Suprapubic skin (tissue), 4 donors: ENCODE data around the gene ABHD18. TPM values are rescaled to one million over a fixed set of nuclear protein-coding genes. Genes with fewer than 3 reads are reported as not detected.

Experiments used
- DNase-seq, 2 donors: peaks; one replicate each; pipeline ENCODE4 v3.0.0-alpha.2; 2019; ENCODE audit warnings: low spot score in 2 of 2
- H3K27ac ChIP-seq: fragments of 200-600 bp; sonication (generic); one replicate; pipeline ENCODE4 v1.5.1; 2019
- H3K27me3 ChIP-seq: fragments of 200-600 bp; sonication (generic); one replicate; pipeline ENCODE4 v1.5.1; 2019
- H3K36me3 ChIP-seq: fragments of 200-600 bp; sonication (generic); one replicate; pipeline ENCODE4 v1.5.1; 2019
- H3K4me1 ChIP-seq: fragments of 200-600 bp; sonication (generic); one replicate; pipeline ENCODE4 v1.5.1; 2019
- H3K4me3 ChIP-seq: fragments of 200-600 bp; sonication (generic); one replicate; pipeline ENCODE4 v1.5.1; 2019; ENCODE audit warnings: mild to moderate bottlenecking
- H3K9me3 ChIP-seq: fragments of 200-600 bp; sonication (generic); one replicate; pipeline ENCODE4 v1.5.1; 2019
- EP300 ChIP-seq: sonication (generic); formaldehyde crosslinking; IDR thresholded peaks from one replicate; pipeline ENCODE4 v1.6.1; 2017; ENCODE audit warnings: antibody characterized with exemption
- POLR2A ChIP-seq, 2 donors: fragments of 450-650 bp; IDR thresholded peaks; one replicate each; pipeline ENCODE4 v1.6.1; 2017; ENCODE audit warnings: antibody characterized with exemption in 2 of 2, mild to moderate bottlenecking in 2 of 2, moderate library complexity in 2 of 2
- POLR2AphosphoS5 ChIP-seq, 3 donors: sonication (generic); formaldehyde crosslinking; IDR thresholded peaks; one replicate each; pipeline ENCODE4 v1.6.1; 2017; ENCODE audit warnings: antibody characterized with exemption in 3 of 3
- WGBS: methylation state at CpG from one replicate; pipeline ENCODE4 v1.1.5; 2018; 5-methylcytosine and 5-hydroxymethylcytosine counted together
- total RNA-seq, 4 donors: library from RNA; depleted of rRNA; stranded (reverse); fragments of >200 nt; gene quantifications; one replicate each; pipeline ENCODE4 v1.1.0, GENCODE V29; 2016
- TF ChIP-seq, protein P1 (sequence below), 2 donors: fragments of 200-600 bp in 1 of 2; fragments of 450-650 bp in 1 of 2; sonication (generic) in 1 of 2; IDR thresholded peaks; one replicate each; pipeline ENCODE4 v1.5.1; 2016 to 2019; ENCODE audit warnings: antibody characterized with exemption in 2 of 2, mild to moderate bottlenecking in 1 of 2, moderate library complexity in 1 of 2

Gene ABHD18
- total RNA-seq, 4 donors from 2014 or later, result 5.5 to 17.8 (median 10.3) TPM

DNA sequence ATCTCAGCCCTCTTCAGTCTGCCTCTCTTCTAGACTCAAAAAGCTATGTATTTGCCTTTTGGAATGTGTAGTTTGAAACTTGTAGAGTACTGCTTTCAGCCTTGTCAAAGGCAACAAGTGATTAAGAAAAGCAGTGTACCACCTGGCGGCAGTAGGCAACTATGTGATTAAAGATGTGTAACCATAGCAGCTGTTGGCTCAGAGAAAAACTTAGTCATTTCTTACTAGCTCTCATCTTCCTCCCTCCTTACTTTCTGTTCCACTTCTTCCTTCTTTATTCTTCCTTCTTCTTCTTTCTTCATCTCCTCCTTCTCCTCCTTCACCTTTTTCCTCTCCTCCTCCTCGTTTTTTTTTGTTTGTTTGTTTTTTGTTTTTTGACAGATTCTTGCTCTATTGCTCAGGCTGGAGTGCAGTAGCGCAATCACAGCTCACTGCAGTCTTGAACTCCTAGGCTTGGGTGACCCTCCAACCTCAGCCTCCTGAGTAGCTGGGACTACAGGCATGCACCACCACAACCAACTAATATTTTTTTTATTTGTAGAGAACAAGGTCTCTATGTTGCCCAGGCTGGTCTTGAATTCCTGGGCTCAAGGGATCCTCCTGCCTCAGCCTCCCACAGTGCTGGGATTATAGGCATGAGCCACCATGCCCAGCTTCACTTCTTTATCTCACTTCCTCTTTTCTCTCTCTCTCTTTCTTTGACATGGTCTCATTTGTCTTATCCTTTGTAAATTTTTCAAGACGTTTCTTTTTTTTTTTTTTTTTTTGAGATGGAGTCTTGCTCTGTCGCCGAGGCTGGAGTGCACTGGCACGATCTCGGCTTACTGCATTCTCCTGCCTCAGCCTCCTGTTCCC, 32.6 kb downstream of the ABHD18 start:
- Histone ChIP-seq H3K27ac (no peak overlapping the region), H3K4me3 (no peak overlapping the region), H3K9me3 (peaks cover 13% of the 10 kb centered on the region), H3K36me3 (peaks cover 17% of the 10 kb centered on the region), H3K27me3 (no peaks in the 10 kb centered on the region), H3K4me1 (no peaks in the 10 kb centered on the region)
- TF ChIP-seq POLR2A (IDR thresholded peaks at IDR 0.05), result no peak
- no peak for TF ChIP-seq EP300
- TF ChIP-seq, protein P1, sequence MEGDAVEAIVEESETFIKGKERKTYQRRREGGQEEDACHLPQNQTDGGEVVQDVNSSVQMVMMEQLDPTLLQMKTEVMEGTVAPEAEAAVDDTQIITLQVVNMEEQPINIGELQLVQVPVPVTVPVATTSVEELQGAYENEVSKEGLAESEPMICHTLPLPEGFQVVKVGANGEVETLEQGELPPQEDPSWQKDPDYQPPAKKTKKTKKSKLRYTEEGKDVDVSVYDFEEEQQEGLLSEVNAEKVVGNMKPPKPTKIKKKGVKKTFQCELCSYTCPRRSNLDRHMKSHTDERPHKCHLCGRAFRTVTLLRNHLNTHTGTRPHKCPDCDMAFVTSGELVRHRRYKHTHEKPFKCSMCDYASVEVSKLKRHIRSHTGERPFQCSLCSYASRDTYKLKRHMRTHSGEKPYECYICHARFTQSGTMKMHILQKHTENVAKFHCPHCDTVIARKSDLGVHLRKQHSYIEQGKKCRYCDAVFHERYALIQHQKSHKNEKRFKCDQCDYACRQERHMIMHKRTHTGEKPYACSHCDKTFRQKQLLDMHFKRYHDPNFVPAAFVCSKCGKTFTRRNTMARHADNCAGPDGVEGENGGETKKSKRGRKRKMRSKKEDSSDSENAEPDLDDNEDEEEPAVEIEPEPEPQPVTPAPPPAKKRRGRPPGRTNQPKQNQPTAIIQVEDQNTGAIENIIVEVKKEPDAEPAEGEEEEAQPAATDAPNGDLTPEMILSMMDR (IDR thresholded peaks at IDR 0.05), result no peak
- no peak for TF ChIP-seq POLR2AphosphoS5 (IDR thresholded peaks at IDR 0.05)
- DNase-seq, result no peak
- 88% methylated on average over 8 of the region's 8 CpGs for WGBS

DNA sequence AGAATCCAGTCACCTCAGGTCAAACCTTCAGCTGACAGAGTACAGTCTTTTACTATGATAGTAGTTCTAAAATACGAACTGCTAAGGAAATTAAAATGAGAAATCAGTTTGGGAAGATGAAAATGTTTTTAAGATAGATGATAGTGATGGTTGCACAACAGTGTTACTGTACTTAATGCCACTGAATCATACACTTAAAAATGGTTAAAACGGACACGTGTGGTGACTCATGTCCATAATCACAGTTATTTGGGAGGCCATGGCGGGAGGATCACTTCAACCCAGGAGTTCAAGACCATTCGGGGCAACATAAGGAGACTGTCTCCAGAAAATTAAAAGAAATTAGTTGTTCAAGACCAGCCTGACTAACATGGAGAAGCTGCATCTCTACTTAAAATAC, 41.4 kb downstream of the ABHD18 start:
- Histone ChIP-seq H3K36me3 (peaks cover 5% of the 10 kb centered on the region), H3K27ac (no peak overlapping the region), H3K9me3 (no peaks in the 10 kb centered on the region), H3K4me1 (no peaks in the 10 kb centered on the region), H3K4me3 (no peak overlapping the region), H3K27me3 (no peaks in the 10 kb centered on the region)
- no peak for TF ChIP-seq POLR2AphosphoS5 (IDR thresholded peaks at IDR 0.05)
- TF ChIP-seq, protein P1 (IDR thresholded peaks at IDR 0.05), result no peak
- TF ChIP-seq POLR2A (IDR thresholded peaks at IDR 0.05), result no peak
- TF ChIP-seq EP300, result no peak
- DNase-seq, result no peak
- 98% methylated on average over 5 of the region's 5 CpGs for WGBS

DNA sequence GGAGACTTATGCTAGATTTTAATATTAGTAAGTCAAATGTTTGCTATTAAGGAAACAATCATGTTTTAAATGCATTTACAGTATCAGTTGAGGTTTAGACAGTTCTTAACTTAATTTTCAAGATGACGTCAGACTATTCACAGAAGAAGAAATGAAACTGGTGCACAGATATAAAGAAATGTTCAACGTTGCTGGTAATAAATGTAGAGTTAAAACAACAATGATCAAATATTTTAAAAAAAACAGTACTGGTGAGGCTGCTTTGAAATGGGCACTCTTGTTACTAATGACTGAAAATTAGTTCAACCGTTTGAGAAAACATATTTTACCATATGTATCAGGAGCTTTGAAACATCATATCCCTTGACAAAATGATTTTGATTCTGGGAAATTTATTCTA, 44.2 kb downstream of the ABHD18 start:
- Histone ChIP-seq H3K36me3 (peaks cover 13% of the 10 kb centered on the region), H3K4me1 (no peaks in the 10 kb centered on the region), H3K27ac (no peak overlapping the region), H3K9me3 (no peaks in the 10 kb centered on the region), H3K4me3 (no peak overlapping the region), H3K27me3 (no peaks in the 10 kb centered on the region)
- DNase-seq, result no peak
- WGBS, result 82% methylated on average over 3 of the region's 3 CpGs
- TF ChIP-seq POLR2AphosphoS5 (IDR thresholded peaks at IDR 0.05) (no peak), EP300 (no peak), POLR2A (IDR thresholded peaks at IDR 0.05) (no peak)
- TF ChIP-seq, protein P1 (IDR thresholded peaks at IDR 0.05), result no peak

DNA sequence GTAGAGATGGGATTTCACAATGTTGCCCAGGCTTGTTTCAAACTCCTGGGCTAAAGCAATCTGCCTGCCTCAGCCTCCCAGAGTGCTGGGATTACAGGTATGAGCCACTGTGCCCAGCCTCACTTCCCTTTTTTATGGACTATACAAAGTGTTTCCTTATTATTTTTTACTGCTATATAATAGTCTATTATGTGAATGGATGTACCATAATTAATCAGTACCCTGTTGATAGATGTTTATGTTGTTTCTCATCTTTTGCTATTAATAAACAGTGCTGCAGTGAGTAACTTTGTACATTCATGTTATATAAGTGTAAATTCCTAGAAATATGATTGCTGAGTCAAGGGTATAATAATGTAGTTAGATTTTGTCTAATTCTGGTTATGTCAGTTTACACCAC, 60.1 kb downstream of the ABHD18 start:
- DNase-seq, result no peak
- Histone ChIP-seq H3K9me3 (no peaks in the 10 kb centered on the region), H3K27ac (no peak overlapping the region), H3K4me1 (no peaks in the 10 kb centered on the region), H3K4me3 (no peak overlapping the region), H3K27me3 (no peaks in the 10 kb centered on the region), H3K36me3 (peaks cover 79% of the 10 kb centered on the region)
- TF ChIP-seq POLR2A (IDR thresholded peaks at IDR 0.05), result no peak
- no peak for TF ChIP-seq POLR2AphosphoS5 (IDR thresholded peaks at IDR 0.05)
- TF ChIP-seq EP300, result no peak
- TF ChIP-seq, protein P1 (IDR thresholded peaks at IDR 0.05), result no peak

DNA sequence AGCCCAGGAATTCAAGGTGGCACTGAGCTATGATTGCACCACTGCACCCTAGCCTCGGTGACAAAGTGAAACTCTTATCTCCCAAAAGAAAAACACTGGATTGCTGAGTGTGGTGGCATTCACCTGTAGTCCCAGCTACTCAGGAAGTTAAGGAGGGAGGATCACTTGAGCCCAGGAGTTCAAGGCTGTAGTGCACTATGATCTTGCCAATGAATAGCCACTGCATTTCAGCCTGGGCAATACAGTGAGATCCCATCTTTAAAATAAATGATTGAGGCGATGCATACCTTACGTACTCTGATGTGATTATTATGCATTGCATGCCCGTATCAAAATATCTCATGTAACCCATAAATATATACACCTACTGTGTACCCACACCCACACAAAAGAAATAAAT, 64.7 kb downstream of the ABHD18 start:
- Histone ChIP-seq H3K27ac (no peak overlapping the region), H3K36me3 (peaks cover 39% of the 10 kb centered on the region), H3K4me3 (no peak overlapping the region), H3K9me3 (no peaks in the 10 kb centered on the region), H3K4me1 (no peaks in the 10 kb centered on the region), H3K27me3 (no peaks in the 10 kb centered on the region)
- 98% methylated on average over 4 of the region's 4 CpGs for WGBS
- TF ChIP-seq POLR2AphosphoS5 (IDR thresholded peaks at IDR 0.05) (no peak), EP300 (no peak), POLR2A (IDR thresholded peaks at IDR 0.05) (no peak)
- TF ChIP-seq, protein P1 (IDR thresholded peaks at IDR 0.05), result no peak
- DNase-seq, result no peak
